Chondrocyte (in vitro differentiated cells): ENCODE measurements around the gene TBCE. TPM values are rescaled to one million over a fixed set of nuclear protein-coding genes. Genes with fewer than 3 reads are reported as not detected.

Experiments used
- DNase-seq: peaks from one replicate; pipeline ENCODE4 v3.0.0; 2021; ENCODE audit warnings: mixed read lengths, low spot score
- H3K27ac Mint-ChIP-seq: one replicate; pipeline ENCODE4 v1.8.0; 2021; ENCODE audit warnings: mild to moderate bottlenecking, moderate library complexity, mixed read lengths; ENCODE audit not compliant: unreplicated experiment
- H3K27me3 Mint-ChIP-seq: 2 replicates; pipeline ENCODE4 v1.8.0; 2021; ENCODE audit warnings: low read depth, mixed read lengths
- H3K36me3 Mint-ChIP-seq: 2 replicates; pipeline ENCODE4 v1.8.0; 2021; ENCODE audit warnings: low read depth, mixed read lengths
- H3K4me1 Mint-ChIP-seq: 2 replicates; pipeline ENCODE4 v1.8.0; 2021; ENCODE audit warnings: low read depth, mild to moderate bottlenecking, mixed read lengths
- H3K4me3 Mint-ChIP-seq: one replicate; pipeline ENCODE4 v1.8.0; 2021; ENCODE audit warnings: mild to moderate bottlenecking, moderate library complexity, mixed read lengths; ENCODE audit not compliant: unreplicated experiment
- H3K9me3 Mint-ChIP-seq: 2 replicates; pipeline ENCODE4 v1.8.0; 2021; ENCODE audit warnings: low read depth, mixed read lengths
- CTCF ChIP-seq: fragments of 200-600 bp; sonication (generic); IDR thresholded peaks from 2 replicates; pipeline ENCODE4 v1.5.0; 2021; ENCODE audit warnings: antibody characterized with exemption, mild to moderate bottlenecking, moderate library complexity
- total RNA-seq: library from RNA; stranded (reverse); gene quantifications from 3 replicates; pipeline ENCODE4 v1.2.1, GENCODE V29; 2021

The TBCE gene
- total RNA-seq, 1 donor from 2014 or later, result 23.2 TPM

- peaks cover 2% of the 10 kb centered on the region for H3K36me3 Mint-ChIP-seq
Measured at GRCh38 chr1:235410467-235410866, 43.2 kb downstream of the TBCE start.

GRCh38 chr1:235411489-235412486, 44.6 kb downstream of the TBCE start:
- Mint-ChIP-seq H3K9me3 (no peaks in the 10 kb centered on the region), H3K27me3 (no peaks in the 10 kb centered on the region), H3K27ac (peak overlapping the region; percentile 51), H3K36me3 (peaks cover 2% of the 10 kb centered on the region), H3K4me1 (peaks cover 14% of the 10 kb centered on the region), H3K4me3 (no peak overlapping the region)
- TF ChIP-seq CTCF, result no peak
- DNase-seq, result no peak

More at GRCh38 chr1:235410467-235410866, 43.2 kb downstream of the TBCE start:
- TF ChIP-seq CTCF, result no peak
- H3K4me3 Mint-ChIP-seq, result no peak overlapping the region
- peaks cover 9% of the 10 kb centered on the region for H3K4me1 Mint-ChIP-seq
- peak overlapping the region; percentile 27 for H3K27ac Mint-ChIP-seq
- H3K27me3 Mint-ChIP-seq, result no peaks in the 10 kb centered on the region
- no peaks in the 10 kb centered on the region for H3K9me3 Mint-ChIP-seq
- DNase-seq, result no peak

- peak; percentile 89 for TF ChIP-seq CTCF
- Mint-ChIP-seq H3K4me1 (peaks cover 7% of the 10 kb centered on the region), H3K4me3 (no peak overlapping the region), H3K36me3 (peaks cover 2% of the 10 kb centered on the region), H3K9me3 (no peaks in the 10 kb centered on the region), H3K27me3 (no peaks in the 10 kb centered on the region), H3K27ac (no peak overlapping the region)
- DNase-seq, result no peak
Measured at GRCh38 chr1:235415008-235415904, 48.0 kb downstream of the TBCE start.

GRCh38 chr1:235416662-235417049, 49.4 kb downstream of the TBCE start:
- H3K36me3 Mint-ChIP-seq, result peaks cover 2% of the 10 kb centered on the region
- no peaks in the 10 kb centered on the region for H3K27me3 Mint-ChIP-seq
- H3K27ac Mint-ChIP-seq, result no peak overlapping the region
- no peak overlapping the region for H3K4me3 Mint-ChIP-seq
- DNase-seq, result no peak
- H3K9me3 Mint-ChIP-seq, result no peaks in the 10 kb centered on the region
- no peak for TF ChIP-seq CTCF
- peaks cover 7% of the 10 kb centered on the region for H3K4me1 Mint-ChIP-seq
